Measurements from ENCODE around the gene AGBL4.

Gene AGBL4

DNA sequence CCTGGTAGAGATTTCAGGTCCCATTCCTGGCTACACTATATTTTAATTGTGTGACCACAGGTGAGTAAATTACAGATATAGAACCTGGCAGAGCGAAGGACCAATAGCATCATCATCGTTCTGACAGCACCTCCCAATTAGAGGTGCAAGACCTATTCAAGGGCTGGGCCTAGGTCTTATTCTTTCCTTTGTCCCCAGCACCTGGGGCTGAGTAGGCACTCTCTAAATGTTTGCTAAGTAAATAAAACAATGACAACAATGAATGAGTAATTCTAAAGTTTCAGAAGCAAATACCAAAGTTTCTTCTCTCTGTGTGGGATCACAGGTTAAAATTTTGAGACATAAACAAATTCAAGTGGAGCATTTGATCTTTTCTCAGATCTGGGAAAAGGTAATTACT is 1279.7 kb downstream of the AGBL4 start:
- TF ChIP-seq EP300 (IDR thresholded peaks at IDR 0.05; ENCODE audit: borderline replicate concordance) (no peak), ZBTB7A (IDR thresholded peaks at IDR 0.05; ENCODE audit: low read depth) (no peak), TEAD4 (IDR thresholded peaks at IDR 0.05) (no peak), FOXM1 (IDR thresholded peaks at IDR 0.05; ENCODE audit: borderline replicate concordance, low read depth) (no peak), NFIC (IDR thresholded peaks at IDR 0.05) (no peak), TAF1 (IDR thresholded peaks at IDR 0.05; ENCODE audit: low read depth) (no peak)
- TF ChIP-seq, protein P1, sequence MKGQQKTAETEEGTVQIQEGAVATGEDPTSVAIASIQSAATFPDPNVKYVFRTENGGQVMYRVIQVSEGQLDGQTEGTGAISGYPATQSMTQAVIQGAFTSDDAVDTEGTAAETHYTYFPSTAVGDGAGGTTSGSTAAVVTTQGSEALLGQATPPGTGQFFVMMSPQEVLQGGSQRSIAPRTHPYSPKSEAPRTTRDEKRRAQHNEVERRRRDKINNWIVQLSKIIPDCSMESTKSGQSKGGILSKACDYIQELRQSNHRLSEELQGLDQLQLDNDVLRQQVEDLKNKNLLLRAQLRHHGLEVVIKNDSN (IDR thresholded peaks at IDR 0.05): no peak

- TF ChIP-seq, protein P1 (IDR thresholded peaks at IDR 0.05): no peak
- no peak for TF ChIP-seq EP300 (IDR thresholded peaks at IDR 0.05; ENCODE audit: borderline replicate concordance)
- TF ChIP-seq CEBPB (IDR thresholded peaks at IDR 0.05): no peak
- TF ChIP-seq, protein P2, sequence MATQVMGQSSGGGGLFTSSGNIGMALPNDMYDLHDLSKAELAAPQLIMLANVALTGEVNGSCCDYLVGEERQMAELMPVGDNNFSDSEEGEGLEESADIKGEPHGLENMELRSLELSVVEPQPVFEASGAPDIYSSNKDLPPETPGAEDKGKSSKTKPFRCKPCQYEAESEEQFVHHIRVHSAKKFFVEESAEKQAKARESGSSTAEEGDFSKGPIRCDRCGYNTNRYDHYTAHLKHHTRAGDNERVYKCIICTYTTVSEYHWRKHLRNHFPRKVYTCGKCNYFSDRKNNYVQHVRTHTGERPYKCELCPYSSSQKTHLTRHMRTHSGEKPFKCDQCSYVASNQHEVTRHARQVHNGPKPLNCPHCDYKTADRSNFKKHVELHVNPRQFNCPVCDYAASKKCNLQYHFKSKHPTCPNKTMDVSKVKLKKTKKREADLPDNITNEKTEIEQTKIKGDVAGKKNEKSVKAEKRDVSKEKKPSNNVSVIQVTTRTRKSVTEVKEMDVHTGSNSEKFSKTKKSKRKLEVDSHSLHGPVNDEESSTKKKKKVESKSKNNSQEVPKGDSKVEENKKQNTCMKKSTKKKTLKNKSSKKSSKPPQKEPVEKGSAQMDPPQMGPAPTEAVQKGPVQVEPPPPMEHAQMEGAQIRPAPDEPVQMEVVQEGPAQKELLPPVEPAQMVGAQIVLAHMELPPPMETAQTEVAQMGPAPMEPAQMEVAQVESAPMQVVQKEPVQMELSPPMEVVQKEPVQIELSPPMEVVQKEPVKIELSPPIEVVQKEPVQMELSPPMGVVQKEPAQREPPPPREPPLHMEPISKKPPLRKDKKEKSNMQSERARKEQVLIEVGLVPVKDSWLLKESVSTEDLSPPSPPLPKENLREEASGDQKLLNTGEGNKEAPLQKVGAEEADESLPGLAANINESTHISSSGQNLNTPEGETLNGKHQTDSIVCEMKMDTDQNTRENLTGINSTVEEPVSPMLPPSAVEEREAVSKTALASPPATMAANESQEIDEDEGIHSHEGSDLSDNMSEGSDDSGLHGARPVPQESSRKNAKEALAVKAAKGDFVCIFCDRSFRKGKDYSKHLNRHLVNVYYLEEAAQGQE (IDR thresholded peaks at IDR 0.05; ENCODE audit: low read depth): no peak
- no peak for TF ChIP-seq NFIC (IDR thresholded peaks at IDR 0.05)
- TF ChIP-seq ZBTB7A (IDR thresholded peaks at IDR 0.05; ENCODE audit: low read depth): no peak
These were observed 1280.3 kb downstream of the AGBL4 start for GRCh38 chr1:48743480-48743879.

- TF ChIP-seq ZBTB7A (IDR thresholded peaks at IDR 0.05; ENCODE audit: low read depth): no peak
These were observed 1282.4 kb downstream of the AGBL4 start for GRCh38 chr1:48741380-48741779.

DNA sequence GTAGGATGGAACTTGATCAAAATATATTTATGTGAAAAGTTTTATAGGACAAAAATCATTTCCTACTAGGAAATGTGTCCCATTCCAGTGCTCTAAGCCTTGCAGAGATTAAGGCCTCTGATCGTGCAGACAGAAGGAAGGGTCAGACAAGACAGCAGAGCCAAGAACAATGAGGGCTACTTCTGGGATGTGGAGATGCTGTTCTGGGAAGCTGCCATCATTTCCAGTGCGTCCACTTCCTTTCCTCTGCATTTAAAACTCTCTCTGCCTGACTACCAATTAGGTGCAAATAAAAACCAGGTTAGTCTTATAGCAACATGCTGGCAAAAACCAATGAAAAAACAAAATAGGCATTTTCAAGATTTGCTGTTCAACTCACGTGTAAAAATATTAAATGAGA is 1283.1 kb downstream of the AGBL4 start:
- TF ChIP-seq, protein P2 (IDR thresholded peaks at IDR 0.05; ENCODE audit: low read depth): no peak

DNA sequence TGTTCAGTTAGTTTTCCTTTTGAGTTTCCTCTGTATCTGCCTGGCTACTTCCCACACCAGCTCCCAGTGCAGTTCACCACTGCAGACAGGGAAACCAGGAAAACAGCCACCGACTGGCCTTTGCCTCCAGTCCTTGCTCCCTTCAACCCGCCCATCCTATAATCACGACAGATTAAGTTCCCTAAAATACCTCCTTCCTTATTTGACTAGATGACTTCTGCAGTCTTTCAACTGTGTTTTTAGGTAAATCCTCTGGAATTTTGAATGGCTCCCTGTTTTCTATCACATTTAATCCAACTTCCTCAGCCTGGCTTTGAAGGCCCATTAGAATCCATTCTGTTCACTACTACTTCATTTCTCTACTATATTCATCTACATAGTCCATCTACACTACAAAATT is 1284.7 kb downstream of the AGBL4 start:
- TF ChIP-seq RAD21 (IDR thresholded peaks at IDR 0.05; ENCODE audit: low read depth) (no peak), TAF1 (IDR thresholded peaks at IDR 0.05; ENCODE audit: low read depth) (no peak), ZBTB7A (IDR thresholded peaks at IDR 0.05; ENCODE audit: low read depth) (no peak), EP300 (IDR thresholded peaks at IDR 0.05; ENCODE audit: borderline replicate concordance) (no peak), FOXM1 (IDR thresholded peaks at IDR 0.05; ENCODE audit: borderline replicate concordance, low read depth) (no peak), NFIC (IDR thresholded peaks at IDR 0.05) (no peak), TEAD4 (IDR thresholded peaks at IDR 0.05) (no peak), TCF12 (IDR thresholded peaks at IDR 0.05; ENCODE audit: low read depth) (no peak), YY1 (IDR thresholded peaks at IDR 0.05; ENCODE audit: low read depth) (no peak), CREB1 (IDR thresholded peaks at IDR 0.05; ENCODE audit: low read depth) (no peak), CEBPB (IDR thresholded peaks at IDR 0.05) (no peak), MAX (IDR thresholded peaks at IDR 0.05) (no peak), EGR1 (IDR thresholded peaks at IDR 0.05) (no peak)
- TF ChIP-seq, protein P2 (IDR thresholded peaks at IDR 0.05; ENCODE audit: low read depth): no peak
- TF ChIP-seq, protein P1 (IDR thresholded peaks at IDR 0.05): no peak

Data from Ishikawa (cell line).